ENCODE results near the gene DRC3. TPM values are rescaled to one million over a fixed set of nuclear protein-coding genes. Genes with fewer than 3 reads are reported as not detected.

Gene DRC3
- total and polyA plus RNA-seq, 10 of the 15 experiments (the other 5 are each of a cell fraction or from before 2014, with no cell fraction given), result 0.18 to 2.3 (median 0.60) TPM; not detected in 3

DNA sequence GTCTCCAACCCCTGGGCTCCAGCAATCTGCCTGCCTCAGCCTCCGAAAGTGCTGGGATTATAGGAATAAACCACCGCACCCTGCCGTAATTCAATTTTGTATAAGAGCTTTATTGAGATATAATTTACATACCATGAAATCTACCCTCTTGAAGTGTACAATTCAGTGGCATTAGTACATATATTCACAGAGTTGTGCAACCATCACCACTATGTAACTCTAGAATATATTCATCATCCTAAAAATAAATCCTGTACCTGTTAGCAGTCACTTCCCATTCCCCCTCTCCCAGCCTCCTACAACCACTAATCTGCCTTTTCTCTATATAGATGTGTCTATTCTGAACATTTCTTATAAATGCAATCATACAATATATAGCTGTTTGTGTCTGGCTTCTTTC lies 26.6 kb upstream of the DRC3 start:
- DNase-seq (ENCODE audit: low read depth, low spot score) (no peak), FAIRE-seq (no peak), ATAC-seq (no peak)
- ChIA-PET POLR2A (interaction anchor here (0.5 to 1.6 kb wide), 3 partner anchors 10 to 447 kb away, joined by 3 to 6 read pairs (median 3); no protein-coding TSS in a partner anchor), SMC1A (ENCODE audit: uncharacterized antibody, unreplicated experiment) (interaction anchor here (1.2 to 4.8 kb wide), 5 partner anchors 10 to 274 kb away, joined by 3 to 26 read pairs (median 3); no protein-coding TSS in a partner anchor), RAD21 (ENCODE audit: unreplicated experiment) (interaction anchor here (1.2 kb wide), 1 partner anchor 13 kb away, joined by 3 read pairs; no protein-coding TSS in a partner anchor), CTCF (interaction anchor here (1.1 to 3.7 kb wide), 6 partner anchors 11 to 39 kb away, joined by 3 to 13 read pairs (median 4); no protein-coding TSS in a partner anchor)
- H3K27me3 ChIP-seq (replicated peaks in 1 of 2; ENCODE audit: control insufficient read depth in 2 of 2, insufficient read depth in 2 of 2, low read length in 1 of 2), result no peaks in the 10 kb centered on the region
- no peak overlapping the region for H3K4me3 ChIP-seq
- intact Hi-C loops (cut with micrococcal nuclease; ENCODE audit: unreplicated experiment) (no loop called here), in situ Hi-C loops (cut with MboI) (no loop called here)
- TF ChIP-seq RELA (IDR thresholded peaks at IDR 0.05; ENCODE audit: borderline replicate concordance, partially characterized antibody) (no peak), ESRRA (IDR thresholded peaks at IDR 0.05; ENCODE audit: low read length) (no peak), CBX5 (IDR thresholded peaks at IDR 0.05; ENCODE audit: low read depth) (no peak), RELB (IDR thresholded peaks at IDR 0.05; ENCODE audit: low read depth) (no peak), SREBF1 (IDR thresholded peaks at IDR 0.05; ENCODE audit: low read length) (no peak), BHLHE40 (IDR thresholded peaks at IDR 0.05; ENCODE audit: borderline replicate concordance in 1 of 2, low read depth in 2 of 2, low read length in 1 of 2) (no peak), USF1 (IDR thresholded peaks at IDR 0.05; ENCODE audit: borderline replicate concordance, extremely low read length, insufficient read depth, low read depth, low read length) (no peak)
- no peak overlapping the region for H3K4me2 ChIP-seq (ENCODE audit: control insufficient read depth, insufficient read depth)
- BruUV-seq (replicated peaks), result no TSS peak
- H3K27ac ChIP-seq (ENCODE audit: control insufficient read depth, insufficient read depth), result no peak overlapping the region
- H2AFZ ChIP-seq (ENCODE audit: control insufficient read depth, low read depth, low read length), result no peak overlapping the region
- H3K36me3 ChIP-seq (ENCODE audit: control insufficient read depth in 2 of 2, insufficient read depth in 2 of 2, low read length in 1 of 2), result no peaks in the 10 kb centered on the region
- no peaks in the 10 kb centered on the region for H4K20me1 ChIP-seq (ENCODE audit: control insufficient read depth, insufficient read depth)
- H3K79me2 ChIP-seq (ENCODE audit: control insufficient read depth, insufficient read depth, low read length), result no peaks in the 10 kb centered on the region
- 91% methylated on average over 3 of the region's 3 CpGs for WGBS (ENCODE audit: insufficient coverage, insufficient replicate concordance, low lambda C conversion rate, missing lambda C conversion rate)
- no peaks in the 10 kb centered on the region for H3K9me3 ChIP-seq (replicated peaks; ENCODE audit: control insufficient read depth, insufficient read depth, low read length)
- no peak overlapping the region for H3K9ac ChIP-seq (ENCODE audit: control insufficient read depth, insufficient read depth, low read length)
- no peaks in the 10 kb centered on the region for H3K4me1 ChIP-seq (ENCODE audit: control insufficient read depth, insufficient read depth, low read length)
